Skeletal muscle tissue (tissue), 4 donors: Measurements from ENCODE around the gene ZSCAN23. TPM values are rescaled to one million over a fixed set of nuclear protein-coding genes. Genes with fewer than 3 reads are reported as not detected.
A peak's percentile ranks its signal among the peaks of the same experiment; 100 is the strongest.

Experiments used
- H3K27ac ChIP-seq: one replicate; pipeline ENCODE4 v1.7.0; 2013; ENCODE audit warnings: mild to moderate bottlenecking, low read depth, low read length, inconsistent platforms
- H3K27me3 ChIP-seq, 3 donors: one replicate each; pipeline ENCODE4 v1.7.0; 2013; ENCODE audit warnings: low read length in 3 of 3; ENCODE audit not compliant: control insufficient read depth in 3 of 3, insufficient read depth in 3 of 3
- H3K36me3 ChIP-seq, 3 donors: one replicate each; pipeline ENCODE4 v1.7.0; 2013; ENCODE audit warnings: low read length in 3 of 3; ENCODE audit not compliant: control insufficient read depth in 3 of 3, insufficient read depth in 3 of 3
- H3K4me1 ChIP-seq, 3 donors: one replicate each; pipeline ENCODE4 v1.7.0; 2013; ENCODE audit warnings: low read length in 3 of 3, mild to moderate bottlenecking in 3 of 3; ENCODE audit not compliant: control insufficient read depth in 3 of 3, insufficient read depth in 3 of 3
- H3K4me3 ChIP-seq, 3 donors: one replicate each; pipeline ENCODE4 v1.7.0; 2013; ENCODE audit warnings: low read length in 3 of 3
- H3K9ac ChIP-seq, 3 donors: one replicate each; pipeline ENCODE4 v1.7.0; 2013; ENCODE audit warnings: low read length in 3 of 3, mild to moderate bottlenecking in 3 of 3, moderate library complexity in 2 of 3, low read depth in 1 of 3
- H3K9me3 ChIP-seq, 3 donors: one replicate each; pipeline ENCODE4 v1.7.0; 2013; ENCODE audit warnings: low read length in 3 of 3; ENCODE audit not compliant: control insufficient read depth in 3 of 3
- total RNA-seq: library from RNA; depleted of rRNA; stranded (reverse); fragments of >200 nt; gene quantifications from one replicate; pipeline ENCODE4 v1.2.3, GENCODE V29; 2014
- donor health status: Osteomylitis.

Gene ZSCAN23
- total RNA-seq, 1 donor from 2014 or later, result 4.7 TPM

- H3K9ac ChIP-seq, result peak overlapping the region in 2 of 3 donors; percentile 59 to 84
- no peak overlapping the region for H3K27ac ChIP-seq
- H3K36me3 ChIP-seq, result no peaks in the 10 kb centered on the region
Observed at GRCh38 chr6:28442586-28442985, 705 bp downstream of the ZSCAN23 start.

GRCh38 chr6:28436404-28436803 lies 6.9 kb downstream of the ZSCAN23 start:
- Histone ChIP-seq H3K27me3 (no peaks in the 10 kb centered on the region), H3K9me3 (no peaks in the 10 kb centered on the region), H3K4me3 (no peak overlapping the region), H3K27ac (no peak overlapping the region), H3K4me1 (no peaks in the 10 kb centered on the region), H3K36me3 (peaks cover 0 to 3% (median 2%) of the 10 kb centered on the region in 3 donors), H3K9ac (no peak overlapping the region)

More at GRCh38 chr6:28442586-28442985, 705 bp downstream of the ZSCAN23 start:
- peaks cover 10 to 25% (median 15%) of the 10 kb centered on the region in 3 donors for H3K27me3 ChIP-seq
- peaks cover 0 to 4% (median 2%) of the 10 kb centered on the region in 3 donors for H3K4me1 ChIP-seq
- H3K4me3 ChIP-seq, result peak overlapping the region; percentile 87 to 93 (median 89)
- H3K9me3 ChIP-seq, result peaks cover 0 to 5% (median 2%) of the 10 kb centered on the region in 3 donors

- Histone ChIP-seq H3K4me1 (no peaks in the 10 kb centered on the region), H3K9me3 (no peaks in the 10 kb centered on the region), H3K27me3 (no peaks in the 10 kb centered on the region), H3K36me3 (peaks cover 0 to 3% (median 2%) of the 10 kb centered on the region in 3 donors), H3K27ac (no peak overlapping the region), H3K4me3 (no peak overlapping the region), H3K9ac (no peak overlapping the region)
Observed at GRCh38 chr6:28433119-28433518, 10.2 kb downstream of the ZSCAN23 start.

DNA sequence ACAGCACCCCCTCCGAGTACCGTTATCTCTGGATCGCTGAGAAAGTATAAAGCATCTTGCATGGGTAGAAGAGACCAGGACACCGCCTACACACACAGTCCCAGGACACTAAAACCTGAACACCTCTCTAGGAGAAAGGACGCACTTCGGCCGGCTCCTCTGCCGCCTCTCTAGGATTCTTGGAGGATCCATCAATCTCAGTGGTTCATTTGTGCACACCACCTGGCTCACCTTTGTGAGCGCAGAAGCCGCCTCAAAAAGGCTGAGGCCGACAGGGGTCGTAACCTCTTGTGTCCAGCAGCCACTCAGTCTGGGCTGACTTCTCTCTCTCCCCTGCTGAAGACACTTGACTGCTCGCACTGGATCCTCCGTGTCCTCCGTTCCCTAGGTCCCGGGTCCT lies 13.5 kb downstream of the ZSCAN23 start:
- Histone ChIP-seq H3K9ac (no peak overlapping the region), H3K4me3 (no peak overlapping the region), H3K27ac (no peak overlapping the region), H3K27me3 (no peaks in the 10 kb centered on the region), H3K36me3 (peaks cover 0 to 3% (median 0%) of the 10 kb centered on the region in 3 donors), H3K4me1 (no peaks in the 10 kb centered on the region), H3K9me3 (no peaks in the 10 kb centered on the region)

GRCh38 chr6:28425944-28426541 lies 17.2 kb downstream of the ZSCAN23 start:
- Histone ChIP-seq H3K9ac (no peak overlapping the region), H3K27me3 (no peaks in the 10 kb centered on the region), H3K4me3 (no peak overlapping the region), H3K36me3 (peaks cover 0 to 4% (median 0%) of the 10 kb centered on the region in 3 donors), H3K4me1 (no peaks in the 10 kb centered on the region), H3K27ac (no peak overlapping the region), H3K9me3 (no peaks in the 10 kb centered on the region)

DNA sequence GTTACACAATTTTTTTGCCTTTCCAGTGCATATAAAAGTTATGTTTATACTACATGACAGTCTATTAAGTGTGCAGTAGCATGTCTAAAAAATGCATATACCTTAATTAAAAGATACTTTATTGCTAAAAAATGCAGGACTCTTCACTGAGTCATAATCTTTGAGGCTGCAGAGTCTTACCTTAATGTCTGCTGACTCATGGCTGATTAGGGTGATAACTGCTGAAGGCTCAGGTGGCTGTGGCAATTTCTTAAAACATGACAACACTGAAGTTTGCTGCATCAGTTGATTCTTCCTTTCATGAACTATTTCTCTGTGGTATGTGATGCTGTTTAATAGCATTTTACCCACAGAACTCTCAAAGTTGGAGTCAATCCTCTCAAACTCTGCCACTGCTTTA lies 19.1 kb downstream of the ZSCAN23 start:
- Histone ChIP-seq H3K27ac (no peak overlapping the region), H3K27me3 (no peaks in the 10 kb centered on the region), H3K4me1 (no peaks in the 10 kb centered on the region)

DNA sequence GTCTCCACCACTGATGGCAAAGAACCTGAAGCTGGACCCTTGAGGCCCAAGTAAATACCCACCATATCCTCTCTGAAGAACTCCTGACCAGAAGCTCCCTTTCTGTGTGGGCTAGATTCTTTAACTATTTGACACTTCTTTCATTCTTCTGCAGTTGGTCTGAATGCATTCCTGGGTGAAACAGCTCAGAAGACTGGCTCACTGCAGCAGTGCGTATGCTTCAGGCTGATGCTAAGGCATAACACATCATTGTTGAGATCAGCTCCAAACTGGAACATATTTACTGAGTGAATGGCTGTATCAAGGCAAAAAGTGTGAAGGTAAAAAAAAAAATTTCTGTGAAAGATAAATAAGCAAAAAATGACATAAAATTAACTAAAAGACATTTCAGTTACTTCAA lies 19.7 kb downstream of the ZSCAN23 start:
- Histone ChIP-seq H3K36me3 (peaks cover 0 to 9% (median 0%) of the 10 kb centered on the region in 3 donors), H3K4me3 (no peak overlapping the region), H3K27ac (no peak overlapping the region), H3K9ac (no peak overlapping the region), H3K9me3 (no peaks in the 10 kb centered on the region), H3K4me1 (no peaks in the 10 kb centered on the region), H3K27me3 (no peaks in the 10 kb centered on the region)

More for the DNA sequence above, 19.1 kb downstream of the ZSCAN23 start:
- Histone ChIP-seq H3K9me3 (no peaks in the 10 kb centered on the region), H3K9ac (no peak overlapping the region), H3K36me3 (peaks cover 0 to 9% (median 0%) of the 10 kb centered on the region in 3 donors), H3K4me3 (no peak overlapping the region)

GRCh38 chr6:28413681-28414080 lies 29.6 kb downstream of the ZSCAN23 start:
- Histone ChIP-seq H3K27ac (no peak overlapping the region), H3K4me3 (no peak overlapping the region), H3K9me3 (peaks cover 0 to 2% (median 0%) of the 10 kb centered on the region in 3 donors), H3K9ac (no peak overlapping the region), H3K4me1 (no peaks in the 10 kb centered on the region), H3K36me3 (no peaks in the 10 kb centered on the region), H3K27me3 (no peaks in the 10 kb centered on the region)

DNA sequence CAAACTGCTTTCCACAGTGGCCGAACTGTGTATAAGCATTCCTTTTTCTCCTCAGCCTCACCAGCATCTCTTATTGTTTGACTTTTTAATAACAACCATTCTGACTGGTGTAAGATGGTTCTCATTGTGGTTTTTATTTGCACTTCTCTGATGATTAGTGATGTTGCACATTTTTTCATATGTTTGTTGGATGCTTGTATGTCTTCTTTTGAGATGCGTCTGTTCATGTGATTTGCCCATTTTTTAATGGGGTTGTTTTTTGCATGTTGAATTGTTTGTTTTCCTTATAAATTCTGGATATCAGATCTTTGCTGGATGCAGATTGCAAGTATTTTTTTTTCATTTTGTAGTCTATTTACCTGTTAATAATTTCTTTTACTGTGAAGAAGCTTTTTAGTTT lies 32.5 kb downstream of the ZSCAN23 start:
- Histone ChIP-seq H3K4me3 (no peak overlapping the region), H3K9me3 (peaks cover 0 to 2% (median 0%) of the 10 kb centered on the region in 3 donors), H3K4me1 (no peaks in the 10 kb centered on the region), H3K9ac (no peak overlapping the region), H3K27ac (no peak overlapping the region), H3K36me3 (no peaks in the 10 kb centered on the region), H3K27me3 (peaks cover 0 to 2% (median 0%) of the 10 kb centered on the region in 3 donors)

DNA sequence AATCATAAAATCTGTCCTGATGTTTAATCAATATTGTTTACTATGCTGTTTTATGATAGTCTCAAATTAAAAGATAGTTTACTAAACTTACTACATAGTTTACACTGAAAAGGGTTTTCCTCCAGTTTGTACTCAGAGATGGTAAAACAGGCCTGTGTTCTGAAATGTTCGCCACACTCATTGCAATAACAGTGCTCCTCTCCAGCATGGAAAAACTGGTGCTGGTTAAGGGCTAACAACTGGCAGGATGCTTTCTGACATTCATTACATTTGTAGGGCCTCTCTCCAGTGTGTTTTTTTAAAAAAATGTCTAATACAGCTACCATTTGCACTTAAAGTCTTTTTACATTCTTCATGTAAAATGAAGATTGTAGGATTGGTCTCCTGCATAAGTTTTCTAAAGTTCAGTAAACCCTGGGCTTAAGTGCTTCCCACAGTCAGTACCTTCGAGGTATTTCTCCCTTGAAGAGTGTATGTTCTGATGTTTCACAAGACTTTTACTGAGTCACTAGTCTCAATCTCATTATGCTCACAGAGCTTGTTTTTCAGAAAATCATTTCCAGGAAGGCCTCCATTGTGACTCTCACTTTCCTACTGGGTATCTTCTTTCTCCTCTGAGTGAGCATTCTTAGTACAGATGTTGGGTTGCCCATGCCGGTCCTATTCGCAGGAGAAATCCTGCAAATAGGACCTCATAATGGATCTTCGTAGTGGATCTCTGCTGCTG lies 35.1 kb downstream of the ZSCAN23 start:
- Histone ChIP-seq H3K9me3 (peaks cover 0 to 2% (median 0%) of the 10 kb centered on the region in 3 donors), H3K27ac (no peak overlapping the region), H3K4me1 (no peaks in the 10 kb centered on the region), H3K27me3 (peaks cover 0 to 2% (median 0%) of the 10 kb centered on the region in 3 donors), H3K9ac (no peak overlapping the region), H3K36me3 (no peaks in the 10 kb centered on the region), H3K4me3 (no peak overlapping the region)
